ENCODE data around the gene TRPV3. TPM values are rescaled to one million over a fixed set of nuclear protein-coding genes. Genes with fewer than 3 reads are reported as not detected.

TRPV3 gene
- total and polyA plus RNA-seq, 2 of the 8 experiments (the other 6 are each of a cell fraction or from before 2014, with no cell fraction given), result 0.56 to 1.0 TPM

- Histone ChIP-seq H3K23ac (ENCODE audit: insufficient read length) (no peak overlapping the region), H3K18ac (ENCODE audit: extremely low read depth, low read length) (no peak overlapping the region), H2AK5ac (ENCODE audit: low read depth, low read length) (no peak overlapping the region), H4K91ac (replicated peaks; ENCODE audit: insufficient read length, low read length) (no peak overlapping the region), H3K4ac (replicated peaks; ENCODE audit: insufficient read length, low read depth, low read length) (no peak overlapping the region), H3K27ac (ENCODE audit: low read depth, low read length) (no peak overlapping the region), H3K36me3 (ENCODE audit: control insufficient read depth in 2 of 4, insufficient read depth in 4 of 4, low read length in 3 of 4) (no peaks in the 10 kb centered on the region), H3K4me3 (ENCODE audit: extremely low read depth in 1 of 4, insufficient read depth in 2 of 4, low read depth in 3 of 4, low read length in 4 of 4) (no peak overlapping the region), H4K5ac (ENCODE audit: insufficient read length, low read depth, low read length) (no peak overlapping the region), H2BK20ac (ENCODE audit: low read length) (no peak overlapping the region), H3K79me2 (ENCODE audit: control insufficient read depth in 1 of 2, insufficient read depth in 2 of 2, low read length in 2 of 2) (no peaks in the 10 kb centered on the region), H3K14ac (ENCODE audit: insufficient read length) (no peak overlapping the region), H3K4me1 (replicated peaks in 1 of 4; ENCODE audit: control insufficient read depth in 3 of 4, insufficient read depth in 4 of 4, low read length in 3 of 4) (peaks cover 0 to 4% (median under 1%) of the 10 kb centered on the region in 4 experiments; a peak in 1 of 7 replicates), H4K20me1 (replicated peaks in 1 of 2; ENCODE audit: control insufficient read depth in 1 of 2, insufficient read depth in 2 of 2, low read length in 2 of 2) (no peaks in the 10 kb centered on the region), H3K23me2 (ENCODE audit: low read depth, low read length) (no peaks in the 10 kb centered on the region), H2AFZ (ENCODE audit: low read length) (no peak overlapping the region), H2BK5ac (ENCODE audit: low read depth, low read length) (no peak overlapping the region), H3K56ac (replicated peaks; ENCODE audit: insufficient read length, low read depth, low read length) (no peak overlapping the region), H2BK15ac (ENCODE audit: low read length) (no peak overlapping the region), H2BK120ac (replicated peaks; ENCODE audit: low read depth, low read length) (no peak overlapping the region), H3K9ac (replicated peaks in 1 of 4; ENCODE audit: extremely low read depth in 1 of 4, low read depth in 3 of 4, low read length in 3 of 4) (no peak overlapping the region), H3K27me3 (replicated peaks in 1 of 4; ENCODE audit: control insufficient read depth in 3 of 4, extremely low read depth in 1 of 4, insufficient read depth in 3 of 4, low read length in 3 of 4) (no peaks in the 10 kb centered on the region), H3K4me2 (ENCODE audit: insufficient read depth in 1 of 2, low read depth in 2 of 2, low read length in 2 of 2) (no peak overlapping the region), H4K8ac (ENCODE audit: extremely low read depth, insufficient read depth, low read length) (no peak overlapping the region), H3K79me1 (ENCODE audit: low read depth, low read length) (no peaks in the 10 kb centered on the region), H3K9me3 (ENCODE audit: insufficient read depth in 2 of 2, low read depth in 1 of 2, low read length in 1 of 2) (peaks cover 0 to 6% of the 10 kb centered on the region in 2 experiments; a peak in 3 of 4 replicates), H2BK12ac (ENCODE audit: low read depth, low read length) (no peak overlapping the region)
- WGBS, 2 experiments (ENCODE audit: extremely low coverage in 1 of 2, insufficient coverage in 1 of 2, insufficient read length in 1 of 2, insufficient replicate concordance in 2 of 2, low coverage in 1 of 2, low lambda C conversion rate in 2 of 2, missing lambda C conversion rate in 1 of 2), result 92% methylated on average over 1 of the region's 1 CpG; no CpG with 5 or more reads in 1 of the 2 experiments
- FAIRE-seq, result no peak
- CTCF ChIA-PET (ENCODE audit: partially characterized antibody), result no interaction called here
- POLR2A ChIA-PET (ENCODE audit: partially characterized antibody), result no interaction called here
- TF ChIP-seq SIN3A (conservative IDR thresholded peaks at IDR 0.05 in 1 of 2, IDR thresholded peaks at IDR 0.05 in 1 of 2; ENCODE audit: low read depth in 1 of 2, low read length in 2 of 2) (no peak), KDM4A (IDR thresholded peaks at IDR 0.05; ENCODE audit: low read depth, low read length, severe bottlenecking) (no peak), GABPA (IDR thresholded peaks at IDR 0.05; ENCODE audit: borderline replicate concordance, insufficient read depth, low read length) (no peak), TAF1 (IDR thresholded peaks at IDR 0.05; ENCODE audit: low read depth, low read length) (no peak), CBX8 (IDR thresholded peaks at IDR 0.05; ENCODE audit: borderline replicate concordance, low read depth, low read length) (no peak), CBX5 (IDR thresholded peaks at IDR 0.05; ENCODE audit: low read depth, low read length) (no peak)
- DNase-seq (ENCODE audit: low read depth in 1 of 2, low spot score in 2 of 2), result no peak
Observed at GRCh38 chr17:3503285-3503684, 54.3 kb downstream of the TRPV3 start.

Data from H1 (cell line).